ENCODE measurements around the gene CNIH4.

GRCh38 chr1:224420106-224420505 lies 63.4 kb downstream of the CNIH4 start:
- TF ChIP-seq TAF1 (IDR thresholded peaks at IDR 0.05; ENCODE audit: borderline replicate concordance, insufficient read depth, low read length) = no peak
- TF ChIP-seq, protein P1, sequence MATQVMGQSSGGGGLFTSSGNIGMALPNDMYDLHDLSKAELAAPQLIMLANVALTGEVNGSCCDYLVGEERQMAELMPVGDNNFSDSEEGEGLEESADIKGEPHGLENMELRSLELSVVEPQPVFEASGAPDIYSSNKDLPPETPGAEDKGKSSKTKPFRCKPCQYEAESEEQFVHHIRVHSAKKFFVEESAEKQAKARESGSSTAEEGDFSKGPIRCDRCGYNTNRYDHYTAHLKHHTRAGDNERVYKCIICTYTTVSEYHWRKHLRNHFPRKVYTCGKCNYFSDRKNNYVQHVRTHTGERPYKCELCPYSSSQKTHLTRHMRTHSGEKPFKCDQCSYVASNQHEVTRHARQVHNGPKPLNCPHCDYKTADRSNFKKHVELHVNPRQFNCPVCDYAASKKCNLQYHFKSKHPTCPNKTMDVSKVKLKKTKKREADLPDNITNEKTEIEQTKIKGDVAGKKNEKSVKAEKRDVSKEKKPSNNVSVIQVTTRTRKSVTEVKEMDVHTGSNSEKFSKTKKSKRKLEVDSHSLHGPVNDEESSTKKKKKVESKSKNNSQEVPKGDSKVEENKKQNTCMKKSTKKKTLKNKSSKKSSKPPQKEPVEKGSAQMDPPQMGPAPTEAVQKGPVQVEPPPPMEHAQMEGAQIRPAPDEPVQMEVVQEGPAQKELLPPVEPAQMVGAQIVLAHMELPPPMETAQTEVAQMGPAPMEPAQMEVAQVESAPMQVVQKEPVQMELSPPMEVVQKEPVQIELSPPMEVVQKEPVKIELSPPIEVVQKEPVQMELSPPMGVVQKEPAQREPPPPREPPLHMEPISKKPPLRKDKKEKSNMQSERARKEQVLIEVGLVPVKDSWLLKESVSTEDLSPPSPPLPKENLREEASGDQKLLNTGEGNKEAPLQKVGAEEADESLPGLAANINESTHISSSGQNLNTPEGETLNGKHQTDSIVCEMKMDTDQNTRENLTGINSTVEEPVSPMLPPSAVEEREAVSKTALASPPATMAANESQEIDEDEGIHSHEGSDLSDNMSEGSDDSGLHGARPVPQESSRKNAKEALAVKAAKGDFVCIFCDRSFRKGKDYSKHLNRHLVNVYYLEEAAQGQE (IDR thresholded peaks at IDR 0.05; ENCODE audit: insufficient read depth in 1 of 2, low read depth in 2 of 2, low read length in 2 of 2) = no peak
